GM12878 (cell line): Measurements from ENCODE around the gene TRIM40. TPM values are rescaled to one million over a fixed set of nuclear protein-coding genes. Genes with fewer than 3 reads are reported as not detected.

Experiments
- ATAC-seq: fragments of 200-7000 bp; cut with Tn5 transposase; 3 replicates; pipeline ENCODE4 v1.9.1; 2020; ENCODE audit warnings: mild to moderate bottlenecking, moderate library complexity
- BruUV-seq: library from RNA; stranded (reverse); fragments of 400-500 nt; replicated peaks from 2 replicates; lab custom pipeline; 2021; lab: Mats Ljungman, UMichigan
- CTCF ChIA-PET: fragments of 300-600 bp; sonication (Branson Sonifier 250); formaldehyde crosslinking; extraction: SDS; loops from one replicate; lab custom pipeline; 2021; ENCODE audit warnings: inconsistent platforms; lab: Yijun Ruan, JAX
- POLR2A ChIA-PET: fragments of 350-600 bp; formaldehyde crosslinking; extraction: SDS; loops from one replicate; lab custom pipeline; 2021; ENCODE audit warnings: inconsistent platforms; lab: Charles Lee
- RAD21 ChIA-PET: fragments of 300-600 bp; sonication (Branson Sonifier 250); formaldehyde crosslinking; loops from one replicate; lab custom pipeline; 2023; ENCODE audit warnings: antibody characterized with exemption; ENCODE audit not compliant: unreplicated experiment; lab: Charles Lee
- SMC1A ChIA-PET: fragments of 300-600 bp; sonication (Branson Sonifier 250); formaldehyde crosslinking; loops from one replicate; lab custom pipeline; 2023; ENCODE audit not compliant: unreplicated experiment, uncharacterized antibody; lab: Charles Lee
- DNase-seq: peaks from one replicate; pipeline ENCODE4 v3.0.0-alpha.2; 2011; ENCODE audit warnings: low read depth, low spot score
- FAIRE-seq: peaks from 3 replicates; lab custom pipeline; 2011; peaks lifted over from hg19 to GRCh38; lab: Jason Lieb, UNC
- H2AFZ ChIP-seq: 2 replicates; pipeline ENCODE4 v1.6.0; 2011; ENCODE audit warnings: low read depth, low read length, control low read depth; ENCODE audit not compliant: control insufficient read depth
- H3K27ac ChIP-seq: 2 replicates; pipeline ENCODE4 v1.5.1; 2011; ENCODE audit warnings: control low read depth; ENCODE audit not compliant: control insufficient read depth, insufficient read depth
- H3K27me3 ChIP-seq, 2 experiments: replicated peaks in 1 of 2; 2 replicates each; pipeline versions ENCODE4 v1.6.0 to v1.6.1; 2011; ENCODE audit warnings: low read length in 1 of 2; ENCODE audit not compliant: control insufficient read depth in 2 of 2, insufficient read depth in 2 of 2
- H3K36me3 ChIP-seq, 2 experiments: 2 replicates each; pipeline ENCODE4 v1.5.1; 2011; ENCODE audit warnings: low read length in 1 of 2; ENCODE audit not compliant: control insufficient read depth in 2 of 2, insufficient read depth in 2 of 2
- H3K4me1 ChIP-seq: 2 replicates; pipeline ENCODE4 v1.6.1; 2011; ENCODE audit warnings: mild to moderate bottlenecking, low read length, moderate library complexity, mixed read lengths; ENCODE audit not compliant: control insufficient read depth, insufficient read depth
- H3K4me2 ChIP-seq: 2 replicates; pipeline ENCODE4 v1.6.0; 2011; ENCODE audit warnings: control low read depth; ENCODE audit not compliant: control insufficient read depth, insufficient read depth
- H3K4me3 ChIP-seq: fragments of 200-600 bp; sonication (generic); 2 replicates; pipeline ENCODE4 v1.5.1; 2016
- H3K79me2 ChIP-seq: 2 replicates; pipeline ENCODE4 v1.6.0; 2011; ENCODE audit warnings: low read length; ENCODE audit not compliant: control insufficient read depth, insufficient read depth
- H3K9ac ChIP-seq: 2 replicates; pipeline ENCODE4 v1.8.0; 2011; ENCODE audit warnings: low read length, control low read depth, mixed read lengths; ENCODE audit not compliant: control insufficient read depth, insufficient read depth
- H3K9me3 ChIP-seq: replicated peaks from 3 replicates; pipeline ENCODE4 v1.5.1; 2011; ENCODE audit warnings: mild to moderate bottlenecking, low read length; ENCODE audit not compliant: control insufficient read depth, insufficient read depth
- H4K20me1 ChIP-seq: 2 replicates; pipeline ENCODE4 v1.6.0; 2011; ENCODE audit not compliant: control insufficient read depth, insufficient read depth
- CBX5 ChIP-seq: sonication (generic); IDR thresholded peaks from 2 replicates; pipeline ENCODE4 v1.6.1; 2016; ENCODE audit warnings: low read depth, moderate library complexity, mild to moderate bottlenecking, inconsistent platforms
- CHD2 ChIP-seq: IDR thresholded peaks from 2 replicates; pipeline ENCODE4 v1.6.1; 2011; ENCODE audit warnings: low read depth, low read length, improper control_type of control experiment, borderline replicate concordance
- DPF2 ChIP-seq: fragments of 450-650 bp; IDR thresholded peaks from 2 replicates; pipeline ENCODE4 v1.6.1; 2017; ENCODE audit warnings: mild to moderate bottlenecking
- HCFC1 ChIP-seq: fragments of 150-350 bp; IDR thresholded peaks from 2 replicates; pipeline ENCODE4 v1.6.1; 2014; ENCODE audit warnings: low read length
- HDAC2 ChIP-seq: fragments of 200-600 bp; sonication (generic); IDR thresholded peaks from 2 replicates; pipeline ENCODE4 v1.6.1; 2017
- NR2F1 ChIP-seq: fragments of 450-650 bp; conservative IDR thresholded peaks from 2 replicates; pipeline ENCODE4 v1.6.1; 2017; ENCODE audit warnings: mild to moderate bottlenecking
- POLR2AphosphoS5 ChIP-seq: IDR thresholded peaks from 2 replicates; pipeline ENCODE4 v1.6.1; 2011; ENCODE audit warnings: mild to moderate bottlenecking, low read length, inconsistent platforms
- RBBP5 ChIP-seq: fragments of 200-600 bp; sonication (generic); conservative IDR thresholded peaks from 2 replicates; pipeline ENCODE4 v1.6.1; 2016
- TBL1XR1 ChIP-seq: IDR thresholded peaks from 2 replicates; pipeline ENCODE4 v1.6.1; 2012; ENCODE audit warnings: low read depth, low read length, improper control_type of control experiment
- TCF3 ChIP-seq: IDR thresholded peaks from 2 replicates; pipeline ENCODE4 v1.6.1; 2012; ENCODE audit warnings: low read depth, mild to moderate bottlenecking, low read length, borderline replicate concordance; ENCODE audit not compliant: insufficient read depth
- USF1 ChIP-seq: IDR thresholded peaks from 2 replicates; pipeline ENCODE4 v1.6.1; 2011; ENCODE audit warnings: borderline replicate concordance, low read depth, mild to moderate bottlenecking, moderate library complexity, mixed read lengths, low read length; ENCODE audit not compliant: insufficient read depth; ENCODE audit errors: extremely low read length
- USF2 ChIP-seq: IDR thresholded peaks from 2 replicates; pipeline ENCODE4 v1.6.1; 2011; ENCODE audit warnings: low read depth, low read length, improper control_type of control experiment, borderline replicate concordance
- WRNIP1 ChIP-seq: IDR thresholded peaks from 2 replicates; pipeline ENCODE4 v1.6.1; 2011; ENCODE audit warnings: low read depth, low read length, improper control_type of control experiment, borderline replicate concordance
- ZBED1 ChIP-seq: IDR thresholded peaks from 2 replicates; pipeline ENCODE4 v1.6.1; 2016; ENCODE audit warnings: borderline replicate concordance
- WGBS: methylation state at CpG from one replicate; pipeline ENCODE4 v1.1.6; 2016; ENCODE audit warnings: low lambda C conversion rate; ENCODE audit not compliant: insufficient replicate concordance, insufficient coverage; ENCODE audit errors: missing lambda C conversion rate; 5-methylcytosine and 5-hydroxymethylcytosine counted together
- in situ Hi-C: fragments of 300-500 bp; cut with MboI; formaldehyde crosslinking; loops from 9 replicates; pipeline ENCODE4 v1.14.3; 2018; ENCODE audit warnings: mixed read lengths
- intact Hi-C: fragments of 100-400 bp; cut with micrococcal nuclease; formaldehyde crosslinking; loops from one replicate; pipeline ENCODE4 v1.14.2; 2022; ENCODE audit not compliant: unreplicated experiment
- polyA plus RNA-seq, 11 experiments: library from polyadenylated mRNA; depleted of rRNA in 4 of 11; unstranded in 6 of 11; stranded (reverse) in 5 of 11; fragments of >200 nt; fragmentation: Nextera tagmentation in 4 of 11; fragmentation: Illumina TruSeq in 1 of 11; extraction: Ambion mirVana in 4 of 11; extraction: Trizol in 1 of 11; gene quantifications; 1 replicate in 1 of 11; 2 replicates in 10 of 11; pipeline versions ENCODE4 v1.2.1 to v1.2.3, GENCODE V29; 2011 to 2016; ENCODE audit warnings: inconsistent platforms in 2 of 11, missing spikeins in 2 of 11, low read depth in 1 of 11
- total RNA-seq, 4 experiments: library from RNA; depleted of rRNA in 3 of 4; stranded (reverse); fragments of >200 nt in 3 of 4; fragmentation: Illumina TruSeq in 1 of 4; extraction: Trizol in 1 of 4; gene quantifications; 2 replicates each; pipeline versions ENCODE4 v1.2.1 to v1.2.3, GENCODE V29; 2013 to 2021

Gene TRIM40
- total and polyA plus RNA-seq, 10 of the 15 experiments (the other 5 are each of a cell fraction or from before 2014, with no cell fraction given) = not detected

- DNase-seq = no peak
- Histone ChIP-seq H3K4me3 (no peak overlapping the region), H2AFZ (no peak overlapping the region), H3K9me3 (peaks cover 6% of the 10 kb centered on the region; the same call in 2 of the 3 replicates), H3K79me2 (no peaks in the 10 kb centered on the region), H3K27ac (no peak overlapping the region), H3K36me3 (no peaks in the 10 kb centered on the region), H3K4me2 (no peak overlapping the region), H3K4me1 (no peaks in the 10 kb centered on the region), H3K27me3 (peaks cover 8 to 9% of the 10 kb centered on the region in 2 experiments), H3K9ac (no peak overlapping the region), H4K20me1 (no peaks in the 10 kb centered on the region)
- ChIA-PET RAD21 (interaction anchor here (0.6 kb wide), 1 partner anchor 96 kb away, joined by 3 read pairs; no protein-coding TSS in a partner anchor), POLR2A (no interaction called here), SMC1A (no interaction called here), CTCF (interaction anchor here (0.8 to 1.6 kb wide), 3 partner anchors 42 to 72 kb away, joined by 4 to 7 read pairs (median 4); no protein-coding TSS in a partner anchor)
- no CpG with 5 or more reads among the region's 2 CpGs for WGBS
- no TSS peak for BruUV-seq
- no peak for ATAC-seq
- TF ChIP-seq TBL1XR1 (no peak), NR2F1 (no peak), POLR2AphosphoS5 (no peak), USF1 (no peak), HCFC1 (no peak), DPF2 (no peak), TCF3 (no peak), CHD2 (no peak), CBX5 (no peak), RBBP5 (no peak), USF2 (no peak), ZBED1 (no peak), HDAC2 (no peak), WRNIP1 (no peak)
- in situ Hi-C loops (no loop called here), intact Hi-C loops (no loop called here)
- FAIRE-seq = no peak
Measured at GRCh38 chr6:30175765-30176164, 39.8 kb downstream of the TRIM40 start.
